Body of pancreas (tissue), 4 donors: ENCODE measurements around the gene SNTG2.

Experiments
- CTCF ChIP-seq, 7 experiments: fragments of 450-650 bp in 4 of 7; fragments of 200-600 bp in 3 of 7; sonication (generic) in 3 of 7; IDR thresholded peaks; one replicate each; pipeline ENCODE4 v1.5.1; 2016 to 2019; ENCODE audit warnings: antibody characterized with exemption in 7 of 7
- POLR2A ChIP-seq, 3 donors: fragments of 450-650 bp; IDR thresholded peaks; one replicate each; pipeline ENCODE4 v1.6.1; 2016; ENCODE audit warnings: antibody characterized with exemption in 3 of 3, mild to moderate bottlenecking in 2 of 3

GRCh38 chr2:1002350-1002749, 51.7 kb downstream of the SNTG2 start:
- TF ChIP-seq CTCF (IDR thresholded peaks at IDR 0.05) (no peak), POLR2A (IDR thresholded peaks at IDR 0.05) (no peak)
